ENCODE data around the gene BACH2. TPM values are rescaled to one million over a fixed set of nuclear protein-coding genes. Genes with fewer than 3 reads are reported as not detected.
A peak's percentile ranks its signal among the peaks of the same experiment; 100 is the strongest.
"Not testable (repeated sequence)": the region's sequence is repeated elsewhere in the genome, so short reads cannot be mapped to it uniquely, and the experiment has no call there.

The BACH2 gene
- polyA plus RNA-seq, 1 donor (not counting 4 experiments of a cell fraction or from before 2014, with no cell fraction given), result 0.50 TPM

DNA sequence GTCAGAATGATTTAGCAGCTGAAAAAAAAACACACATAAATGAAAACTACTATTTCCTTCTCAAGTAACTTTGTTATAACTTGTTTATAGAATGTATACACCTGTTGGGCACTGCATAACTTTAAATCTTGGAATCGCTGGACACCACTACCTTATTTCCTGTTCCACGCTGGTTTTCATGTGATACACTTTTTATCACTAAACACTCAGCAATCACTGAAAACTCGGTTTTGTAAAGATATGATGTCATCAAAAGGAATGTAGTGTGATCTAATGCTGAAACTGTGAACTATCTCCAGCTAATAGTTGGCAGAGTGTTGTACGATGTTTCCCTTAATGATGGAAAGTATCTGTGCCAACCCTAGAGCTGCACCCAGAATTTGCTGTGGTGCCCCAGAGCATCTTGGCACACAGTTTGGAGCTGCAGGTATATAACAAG lies 127.9 kb downstream of the BACH2 start:
- FAIRE-seq, result peak; percentile 67
- dilution Hi-C loops (cut with MboI; ENCODE audit: extremely low pct_ligation_motif_present, low sequenced_read_pairs), result no loop called here
- peak overlapping the region; percentile 55 for H3K4me2 ChIP-seq (ENCODE audit: control insufficient read depth, extremely low read depth, insufficient read depth, low read depth, low read length)
- no peak overlapping the region for H3K27ac ChIP-seq (ENCODE audit: control insufficient read depth, insufficient read depth, low read length)
- TF ChIP-seq, protein P1, sequence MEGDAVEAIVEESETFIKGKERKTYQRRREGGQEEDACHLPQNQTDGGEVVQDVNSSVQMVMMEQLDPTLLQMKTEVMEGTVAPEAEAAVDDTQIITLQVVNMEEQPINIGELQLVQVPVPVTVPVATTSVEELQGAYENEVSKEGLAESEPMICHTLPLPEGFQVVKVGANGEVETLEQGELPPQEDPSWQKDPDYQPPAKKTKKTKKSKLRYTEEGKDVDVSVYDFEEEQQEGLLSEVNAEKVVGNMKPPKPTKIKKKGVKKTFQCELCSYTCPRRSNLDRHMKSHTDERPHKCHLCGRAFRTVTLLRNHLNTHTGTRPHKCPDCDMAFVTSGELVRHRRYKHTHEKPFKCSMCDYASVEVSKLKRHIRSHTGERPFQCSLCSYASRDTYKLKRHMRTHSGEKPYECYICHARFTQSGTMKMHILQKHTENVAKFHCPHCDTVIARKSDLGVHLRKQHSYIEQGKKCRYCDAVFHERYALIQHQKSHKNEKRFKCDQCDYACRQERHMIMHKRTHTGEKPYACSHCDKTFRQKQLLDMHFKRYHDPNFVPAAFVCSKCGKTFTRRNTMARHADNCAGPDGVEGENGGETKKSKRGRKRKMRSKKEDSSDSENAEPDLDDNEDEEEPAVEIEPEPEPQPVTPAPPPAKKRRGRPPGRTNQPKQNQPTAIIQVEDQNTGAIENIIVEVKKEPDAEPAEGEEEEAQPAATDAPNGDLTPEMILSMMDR (optimal IDR thresholded peaks at IDR 0.05 in 1 of 3, IDR thresholded peaks at IDR 0.05 in 1 of 3, conservative IDR thresholded peaks at IDR 0.05 in 1 of 3; ENCODE audit: extremely low read depth in 1 of 3, insufficient read depth in 2 of 3, low read length in 3 of 3), result no peak
- no peak for TF ChIP-seq EZH2 (IDR thresholded peaks at IDR 0.05; ENCODE audit: low read length)
- no peaks in the 10 kb centered on the region for H4K20me1 ChIP-seq (ENCODE audit: control insufficient read depth, extremely low read depth, insufficient read depth, low read length)
- H3K4me1 ChIP-seq (ENCODE audit: control insufficient read depth, extremely low read depth, insufficient read depth, low read length), result peaks cover 8% of the 10 kb centered on the region
- no peak overlapping the region for H3K9ac ChIP-seq (ENCODE audit: control insufficient read depth, extremely low read depth, insufficient read depth, low read length)
- no peaks in the 10 kb centered on the region for H3K27me3 ChIP-seq (ENCODE audit: control insufficient read depth, extremely low read depth, insufficient read depth, low read length)
- H2AFZ ChIP-seq (ENCODE audit: control insufficient read depth, low read length), result no peak overlapping the region
- H3K36me3 ChIP-seq (ENCODE audit: control insufficient read depth in 2 of 2, extremely low read depth in 1 of 2, insufficient read depth in 2 of 2, low read length in 2 of 2), result no peaks in the 10 kb centered on the region
- H3K4me3 ChIP-seq (ENCODE audit: control insufficient read depth in 2 of 3, extremely low read depth in 1 of 3, insufficient read depth in 2 of 3, low read depth in 1 of 3, low read length in 3 of 3), result no peak overlapping the region
- no peaks in the 10 kb centered on the region for H3K79me2 ChIP-seq (ENCODE audit: control insufficient read depth, insufficient read depth, low read length)
- no peak for DNase-seq (ENCODE audit: low read depth, low spot score)
- no peaks in the 10 kb centered on the region for H3K9me1 ChIP-seq (ENCODE audit: control insufficient read depth, extremely low read depth, insufficient read depth, low read length)
- no peaks in the 10 kb centered on the region for H3K9me3 ChIP-seq (ENCODE audit: control insufficient read depth, low read depth, low read length)

DNA sequence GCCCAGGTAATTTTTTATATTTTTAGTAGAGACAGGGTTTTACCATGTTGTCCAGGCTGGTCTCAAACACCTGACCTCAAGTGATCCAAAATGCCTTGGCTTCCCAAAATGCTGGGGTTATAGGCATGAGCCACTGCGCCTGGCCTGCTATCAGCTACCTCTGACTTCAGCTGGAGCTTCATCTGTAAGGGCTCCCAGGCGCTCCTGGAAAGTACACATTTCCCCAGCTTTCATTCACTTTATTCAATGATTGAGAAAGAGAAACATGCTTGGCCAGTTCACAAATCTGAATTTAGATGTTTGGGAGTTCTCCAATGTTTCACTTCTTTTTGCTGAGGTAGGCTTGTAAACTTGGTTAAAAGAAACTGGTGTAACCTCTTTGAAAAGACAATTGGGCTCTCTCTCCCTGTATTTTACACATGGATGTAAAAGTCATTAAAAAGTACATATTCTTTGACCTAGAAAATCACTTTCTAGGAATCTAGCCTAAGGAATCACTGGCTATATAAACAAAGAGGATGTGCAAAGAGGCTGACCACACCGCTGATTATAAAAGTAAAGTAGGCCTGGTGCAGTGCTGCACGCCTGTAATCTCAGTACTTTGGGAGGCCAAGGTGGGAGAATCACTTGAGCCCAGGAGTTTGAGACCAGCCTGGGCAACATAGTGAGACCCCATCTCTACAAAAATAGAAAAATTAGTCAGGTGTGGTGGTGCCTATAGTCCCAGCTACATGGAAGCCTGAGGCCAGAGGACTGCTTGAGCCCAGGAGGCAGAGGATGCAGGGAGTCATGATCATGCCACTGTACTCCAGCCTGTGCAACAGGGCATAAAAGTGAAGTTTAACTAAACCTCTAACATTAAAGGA lies 128.9 kb downstream of the BACH2 start:
- Histone ChIP-seq H3K4me3 (ENCODE audit: control insufficient read depth in 2 of 3, extremely low read depth in 1 of 3, insufficient read depth in 2 of 3, low read depth in 1 of 3, low read length in 3 of 3) (no peak overlapping the region), H3K36me3 (ENCODE audit: control insufficient read depth in 2 of 2, extremely low read depth in 1 of 2, insufficient read depth in 2 of 2, low read length in 2 of 2) (no peaks in the 10 kb centered on the region), H4K20me1 (ENCODE audit: control insufficient read depth, extremely low read depth, insufficient read depth, low read length) (no peaks in the 10 kb centered on the region), H3K27me3 (ENCODE audit: control insufficient read depth, extremely low read depth, insufficient read depth, low read length) (no peaks in the 10 kb centered on the region), H2AFZ (ENCODE audit: control insufficient read depth, low read length) (no peak overlapping the region), H3K9ac (ENCODE audit: control insufficient read depth, extremely low read depth, insufficient read depth, low read length) (no peak overlapping the region), H3K4me2 (ENCODE audit: control insufficient read depth, extremely low read depth, insufficient read depth, low read depth, low read length) (no peak overlapping the region), H3K4me1 (ENCODE audit: control insufficient read depth, extremely low read depth, insufficient read depth, low read length) (peaks cover 8% of the 10 kb centered on the region), H3K27ac (ENCODE audit: control insufficient read depth, insufficient read depth, low read length) (no peak overlapping the region), H3K9me3 (ENCODE audit: control insufficient read depth, low read depth, low read length) (no peaks in the 10 kb centered on the region), H3K79me2 (ENCODE audit: control insufficient read depth, insufficient read depth, low read length) (no peaks in the 10 kb centered on the region), H3K9me1 (ENCODE audit: control insufficient read depth, extremely low read depth, insufficient read depth, low read length) (no peaks in the 10 kb centered on the region)
- dilution Hi-C loops (cut with MboI; ENCODE audit: extremely low pct_ligation_motif_present, low sequenced_read_pairs), result no loop called here
- TF ChIP-seq, protein P1 (optimal IDR thresholded peaks at IDR 0.05 in 1 of 3, IDR thresholded peaks at IDR 0.05 in 1 of 3, conservative IDR thresholded peaks at IDR 0.05 in 1 of 3; ENCODE audit: extremely low read depth in 1 of 3, insufficient read depth in 2 of 3, low read length in 3 of 3), result no peak
- TF ChIP-seq EZH2 (IDR thresholded peaks at IDR 0.05; ENCODE audit: low read length), result no peak
- no peak for FAIRE-seq
- DNase-seq (ENCODE audit: low read depth, low spot score), result no peak

DNA sequence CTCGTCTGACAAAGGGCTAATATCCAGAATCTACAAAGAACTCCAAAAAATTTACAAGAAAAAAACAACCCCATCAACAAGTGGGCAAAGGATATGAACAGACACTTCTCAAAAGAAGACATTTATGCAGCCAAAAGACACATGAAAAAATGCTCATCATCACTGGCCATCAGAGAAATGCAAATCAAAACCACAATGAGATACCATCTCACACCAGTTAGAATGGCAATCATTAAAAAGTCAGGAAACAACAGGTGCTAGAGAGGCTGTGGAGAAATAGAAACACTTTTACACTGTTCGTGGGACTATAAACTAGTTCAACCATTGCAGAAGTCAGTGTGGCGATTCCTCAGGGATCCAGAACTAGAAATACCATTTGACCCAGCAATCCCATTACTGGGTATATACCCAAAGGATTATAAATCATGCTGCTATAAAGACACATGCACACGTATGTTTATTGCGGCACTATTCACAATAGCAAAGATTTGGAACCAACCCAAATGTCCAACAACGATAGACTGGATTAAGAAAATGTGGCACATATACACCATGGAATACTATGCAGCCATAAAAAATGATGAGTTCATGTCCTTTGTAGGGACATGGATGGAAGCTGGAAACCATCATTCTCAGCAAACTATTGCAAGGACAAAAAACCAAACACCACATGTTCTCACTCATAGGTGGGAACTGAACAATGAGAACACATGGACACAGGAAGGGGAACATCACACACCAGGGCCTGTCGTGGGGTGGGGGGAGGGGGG lies 130.3 kb downstream of the BACH2 start:
- H3K4me1 ChIP-seq (ENCODE audit: control insufficient read depth, extremely low read depth, insufficient read depth, low read length); H3K27ac ChIP-seq (ENCODE audit: control insufficient read depth, insufficient read depth, low read length); FAIRE-seq; H3K9me1 ChIP-seq (ENCODE audit: control insufficient read depth, extremely low read depth, insufficient read depth, low read length); H3K36me3 ChIP-seq (ENCODE audit: control insufficient read depth in 2 of 2, extremely low read depth in 1 of 2, insufficient read depth in 2 of 2, low read length in 2 of 2); H4K20me1 ChIP-seq (ENCODE audit: control insufficient read depth, extremely low read depth, insufficient read depth, low read length); H2AFZ ChIP-seq (ENCODE audit: control insufficient read depth, low read length); H3K4me2 ChIP-seq (ENCODE audit: control insufficient read depth, extremely low read depth, insufficient read depth, low read depth, low read length); DNase-seq (ENCODE audit: low read depth, low spot score); H3K4me3 ChIP-seq (ENCODE audit: control insufficient read depth in 2 of 3, extremely low read depth in 1 of 3, insufficient read depth in 2 of 3, low read depth in 1 of 3, low read length in 3 of 3); H3K27me3 ChIP-seq (ENCODE audit: control insufficient read depth, extremely low read depth, insufficient read depth, low read length); dilution Hi-C loops (cut with MboI; ENCODE audit: extremely low pct_ligation_motif_present, low sequenced_read_pairs); H3K9me3 ChIP-seq (ENCODE audit: control insufficient read depth, low read depth, low read length); H3K9ac ChIP-seq (ENCODE audit: control insufficient read depth, extremely low read depth, insufficient read depth, low read length); H3K79me2 ChIP-seq (ENCODE audit: control insufficient read depth, insufficient read depth, low read length): not testable (repeated sequence)

All from keratinocyte (primary cell).